ENCODE measurements around the gene ATL2. TPM values are rescaled to one million over a fixed set of nuclear protein-coding genes. Genes with fewer than 3 reads are reported as not detected.

The ATL2 gene
- total and polyA plus RNA-seq, 2 of the 8 experiments (the other 6 are each of a cell fraction or from before 2014, with no cell fraction given) = 38.8 to 84.6 TPM

GRCh38 chr2:38264396-38265221, 112.5 kb downstream of the ATL2 start:
- H3K79me1 ChIP-seq (ENCODE audit: low read depth, low read length) = no peaks in the 10 kb centered on the region
- no peak overlapping the region for H2AFZ ChIP-seq (ENCODE audit: low read length)
- H3K27ac ChIP-seq (ENCODE audit: low read depth, low read length) = no peak overlapping the region
- ChIA-PET POLR2A (ENCODE audit: partially characterized antibody) (no interaction called here), CTCF (ENCODE audit: partially characterized antibody) (interaction anchor here (1.1 to 2.8 kb wide), 6 partner anchors 10 to 259 kb away, joined by 3 to 5 read pairs (median 3); no protein-coding TSS in a partner anchor)
- no peak overlapping the region for H4K5ac ChIP-seq (ENCODE audit: insufficient read length, low read depth, low read length)
- FAIRE-seq (no peak), DNase-seq (ENCODE audit: low read depth in 1 of 2, low spot score in 2 of 2) (no peak)
- H2BK120ac ChIP-seq (replicated peaks; ENCODE audit: low read depth, low read length) = no peak overlapping the region
- no peak overlapping the region for H2BK20ac ChIP-seq (ENCODE audit: low read length)
- no peak overlapping the region for H3K18ac ChIP-seq (ENCODE audit: extremely low read depth, low read length)
- H3K36me3 ChIP-seq (ENCODE audit: control insufficient read depth in 2 of 4, insufficient read depth in 4 of 4, low read length in 3 of 4) = no peaks in the 10 kb centered on the region
- H2BK15ac ChIP-seq (ENCODE audit: low read length) = no peak overlapping the region
- H3K14ac ChIP-seq (ENCODE audit: insufficient read length) = no peak overlapping the region
- H3K4me2 ChIP-seq (ENCODE audit: insufficient read depth in 1 of 2, low read depth in 2 of 2, low read length in 2 of 2) = no peak overlapping the region
- H3K79me2 ChIP-seq (ENCODE audit: control insufficient read depth in 1 of 2, insufficient read depth in 2 of 2, low read length in 2 of 2) = no peaks in the 10 kb centered on the region
- H3K4ac ChIP-seq (replicated peaks; ENCODE audit: insufficient read length, low read depth, low read length) = no peak overlapping the region
- H3K23ac ChIP-seq (ENCODE audit: insufficient read length) = no peak overlapping the region
- no peaks in the 10 kb centered on the region for H3K23me2 ChIP-seq (ENCODE audit: low read depth, low read length)
- TF ChIP-seq SP2 (IDR thresholded peaks at IDR 0.05; ENCODE audit: low read length) = no peak
- no peak for TF ChIP-seq BCL11A (IDR thresholded peaks at IDR 0.05; ENCODE audit: low read depth in 2 of 2, low read length in 2 of 2)
- no peak for TF ChIP-seq CEBPB (IDR thresholded peaks at IDR 0.05; ENCODE audit: low read depth, low read length)
- no peak for TF ChIP-seq TBP (IDR thresholded peaks at IDR 0.05; ENCODE audit: low read depth, low read length)
- TF ChIP-seq EGR1 (IDR thresholded peaks at IDR 0.05; ENCODE audit: borderline replicate concordance, low read depth, low read length) = no peak
- TF ChIP-seq GTF2F1 (IDR thresholded peaks at IDR 0.05; ENCODE audit: borderline replicate concordance, low read depth, low read length) = no peak
- TF ChIP-seq POLR2A (IDR thresholded peaks at IDR 0.05; ENCODE audit: control extremely low read depth in 1 of 2, low read depth in 2 of 2, low read length in 2 of 2) = no peak
- TF ChIP-seq ATF3 (IDR thresholded peaks at IDR 0.05; ENCODE audit: insufficient read depth, low read depth, low read length) = no peak
- no peak for TF ChIP-seq CREB1 (IDR thresholded peaks at IDR 0.05)
- TF ChIP-seq ZNF274 (IDR thresholded peaks at IDR 0.05; ENCODE audit: borderline replicate concordance, extremely low read depth, low read length) = no peak
- no peak for TF ChIP-seq TAF1 (IDR thresholded peaks at IDR 0.05; ENCODE audit: low read depth, low read length)
- TF ChIP-seq JUN (IDR thresholded peaks at IDR 0.05; ENCODE audit: low read depth, low read length) = no peak
- no peak for TF ChIP-seq RNF2 (IDR thresholded peaks at IDR 0.05; ENCODE audit: borderline replicate concordance, low read depth, low read length, missing control alignments, poor library complexity, severe bottlenecking)
- H3K27me3 ChIP-seq (replicated peaks in 1 of 4; ENCODE audit: control insufficient read depth in 3 of 4, extremely low read depth in 1 of 4, insufficient read depth in 3 of 4, low read length in 3 of 4) = no peaks in the 10 kb centered on the region
- WGBS, 2 experiments (ENCODE audit: extremely low coverage in 1 of 2, insufficient coverage in 1 of 2, insufficient read length in 1 of 2, insufficient replicate concordance in 2 of 2, low coverage in 1 of 2, low lambda C conversion rate in 2 of 2, missing lambda C conversion rate in 1 of 2) = 89% methylated on average over 4 of the region's 4 CpGs; no CpG with 5 or more reads in 1 of the 2 experiments
- no peak overlapping the region for H4K8ac ChIP-seq (ENCODE audit: extremely low read depth, insufficient read depth, low read length)
- H4K20me1 ChIP-seq (replicated peaks in 1 of 2; ENCODE audit: control insufficient read depth in 1 of 2, insufficient read depth in 2 of 2, low read length in 2 of 2) = no peaks in the 10 kb centered on the region
- H3K4me3 ChIP-seq (ENCODE audit: extremely low read depth in 1 of 4, insufficient read depth in 2 of 4, low read depth in 3 of 4, low read length in 4 of 4) = no peak overlapping the region
- no peak overlapping the region for H3K9ac ChIP-seq (replicated peaks in 1 of 4; ENCODE audit: extremely low read depth in 1 of 4, low read depth in 3 of 4, low read length in 3 of 4)
- H3K9me3 ChIP-seq (ENCODE audit: insufficient read depth in 2 of 2, low read depth in 1 of 2, low read length in 1 of 2) = no peaks in the 10 kb centered on the region
- H2BK12ac ChIP-seq (ENCODE audit: low read depth, low read length) = no peak overlapping the region
- no peak overlapping the region for H2AK5ac ChIP-seq (ENCODE audit: low read depth, low read length)
- H3K56ac ChIP-seq (replicated peaks; ENCODE audit: insufficient read length, low read depth, low read length) = no peak overlapping the region
- no peak overlapping the region for H4K91ac ChIP-seq (replicated peaks; ENCODE audit: insufficient read length, low read length)
- H3K4me1 ChIP-seq (replicated peaks in 1 of 4; ENCODE audit: control insufficient read depth in 3 of 4, insufficient read depth in 4 of 4, low read length in 3 of 4) = peaks cover 0 to 4% (median 0%) of the 10 kb centered on the region in 4 experiments; a peak in 2 of 7 replicates
- H2BK5ac ChIP-seq (ENCODE audit: low read depth, low read length) = no peak overlapping the region

Measured in H1 (cell line).